NCI-H128 (cell line): Measurements from ENCODE around the gene EEF1E1.
"Not testable (repeated sequence)": the region's sequence is repeated elsewhere in the genome, so short reads cannot be mapped to it uniquely, and the experiment has no call there.

Experiments
- DNase-seq: peaks from one replicate; lab custom pipeline; 2025; ENCODE audit not compliant: unreplicated experiment; lab: John Stamatoyannopoulos, UW

The EEF1E1 gene

GRCh38 chr6:8064638-8065518 is 37.5 kb downstream of the EEF1E1 start:
- DNase-seq, result no peak

GRCh38 chr6:8063761-8064637 is 38.3 kb downstream of the EEF1E1 start, which contains the start of gene BLOC1S5:
BLOC1S5 (minus strand) TSS chr6:8064389; CDS start chr6:8064376, 13 bp downstream.
- peak; percentile 96 for DNase-seq

- DNase-seq, result no peak
Measured at GRCh38 chr6:8061736-8062135, 40.6 kb downstream of the EEF1E1 start.

- DNase-seq, result no peak
Measured at GRCh38 chr6:8060346-8060745, 42.0 kb downstream of the EEF1E1 start.

- no peak for DNase-seq
Measured at GRCh38 chr6:8059129-8059528, 43.2 kb downstream of the EEF1E1 start.

- no peak for DNase-seq
Measured at GRCh38 chr6:8057793-8058192, 44.6 kb downstream of the EEF1E1 start.

- DNase-seq, result no peak
Measured at GRCh38 chr6:8057263-8057662, 45.1 kb downstream of the EEF1E1 start.

- DNase-seq, result no peak
Measured at GRCh38 chr6:8054276-8054675, 48.1 kb downstream of the EEF1E1 start.

GRCh38 chr6:8047541-8048292 is 54.6 kb downstream of the EEF1E1 start:
- no peak for DNase-seq

- DNase-seq, result not testable (repeated sequence)
Measured at GRCh38 chr6:8045769-8046168, 56.6 kb downstream of the EEF1E1 start.

- DNase-seq, result no peak
Measured at GRCh38 chr6:8043221-8043620, 59.1 kb downstream of the EEF1E1 start.

- no peak for DNase-seq
Measured at GRCh38 chr6:8041913-8042583, 60.3 kb downstream of the EEF1E1 start.

GRCh38 chr6:8034107-8034506 is 68.2 kb downstream of the EEF1E1 start:
- not testable (repeated sequence) for DNase-seq

GRCh38 chr6:8030920-8031319 is 71.4 kb downstream of the EEF1E1 start:
- no peak for DNase-seq
